Choroid plexus epithelial cell (primary cell): ENCODE data around the gene YIPF6.

Source experiments
- DNase-seq: peaks from one replicate; pipeline ENCODE4 v3.0.0-alpha.2; 2010; ENCODE audit warnings: low read depth
- H3K4me3 ChIP-seq: 2 replicates; pipeline ENCODE4 v1.5.1; 2011; ENCODE audit warnings: low read depth, mild to moderate bottlenecking, control low read depth, low read length, moderate library complexity
- TF ChIP-seq, protein P1 (sequence below): conservative IDR thresholded peaks from 2 replicates; pipeline ENCODE4 v1.5.1; 2011; ENCODE audit warnings: low read depth, mild to moderate bottlenecking, control low read depth, inconsistent platforms, low read length, moderate library complexity

The YIPF6 gene

DNA sequence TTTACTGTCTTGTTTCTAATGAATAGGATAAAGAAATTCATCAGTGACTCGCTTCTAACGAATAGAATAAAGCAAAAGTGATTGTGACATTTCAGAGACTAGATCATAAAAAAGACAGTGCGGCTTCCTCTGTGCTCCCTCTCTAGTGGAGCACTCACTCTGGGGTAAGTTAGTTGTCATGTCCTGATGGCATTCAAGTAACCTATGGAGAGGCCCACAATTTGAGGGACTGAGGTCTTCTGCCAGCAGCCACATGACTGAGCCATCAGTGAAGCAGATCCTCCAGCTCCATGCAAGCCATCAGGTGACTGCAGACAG is 72.4 kb downstream of the YIPF6 start:
- TF ChIP-seq, protein P1, sequence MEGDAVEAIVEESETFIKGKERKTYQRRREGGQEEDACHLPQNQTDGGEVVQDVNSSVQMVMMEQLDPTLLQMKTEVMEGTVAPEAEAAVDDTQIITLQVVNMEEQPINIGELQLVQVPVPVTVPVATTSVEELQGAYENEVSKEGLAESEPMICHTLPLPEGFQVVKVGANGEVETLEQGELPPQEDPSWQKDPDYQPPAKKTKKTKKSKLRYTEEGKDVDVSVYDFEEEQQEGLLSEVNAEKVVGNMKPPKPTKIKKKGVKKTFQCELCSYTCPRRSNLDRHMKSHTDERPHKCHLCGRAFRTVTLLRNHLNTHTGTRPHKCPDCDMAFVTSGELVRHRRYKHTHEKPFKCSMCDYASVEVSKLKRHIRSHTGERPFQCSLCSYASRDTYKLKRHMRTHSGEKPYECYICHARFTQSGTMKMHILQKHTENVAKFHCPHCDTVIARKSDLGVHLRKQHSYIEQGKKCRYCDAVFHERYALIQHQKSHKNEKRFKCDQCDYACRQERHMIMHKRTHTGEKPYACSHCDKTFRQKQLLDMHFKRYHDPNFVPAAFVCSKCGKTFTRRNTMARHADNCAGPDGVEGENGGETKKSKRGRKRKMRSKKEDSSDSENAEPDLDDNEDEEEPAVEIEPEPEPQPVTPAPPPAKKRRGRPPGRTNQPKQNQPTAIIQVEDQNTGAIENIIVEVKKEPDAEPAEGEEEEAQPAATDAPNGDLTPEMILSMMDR, result no peak
- H3K4me3 ChIP-seq, result no peak overlapping the region
- DNase-seq, result no peak

DNA sequence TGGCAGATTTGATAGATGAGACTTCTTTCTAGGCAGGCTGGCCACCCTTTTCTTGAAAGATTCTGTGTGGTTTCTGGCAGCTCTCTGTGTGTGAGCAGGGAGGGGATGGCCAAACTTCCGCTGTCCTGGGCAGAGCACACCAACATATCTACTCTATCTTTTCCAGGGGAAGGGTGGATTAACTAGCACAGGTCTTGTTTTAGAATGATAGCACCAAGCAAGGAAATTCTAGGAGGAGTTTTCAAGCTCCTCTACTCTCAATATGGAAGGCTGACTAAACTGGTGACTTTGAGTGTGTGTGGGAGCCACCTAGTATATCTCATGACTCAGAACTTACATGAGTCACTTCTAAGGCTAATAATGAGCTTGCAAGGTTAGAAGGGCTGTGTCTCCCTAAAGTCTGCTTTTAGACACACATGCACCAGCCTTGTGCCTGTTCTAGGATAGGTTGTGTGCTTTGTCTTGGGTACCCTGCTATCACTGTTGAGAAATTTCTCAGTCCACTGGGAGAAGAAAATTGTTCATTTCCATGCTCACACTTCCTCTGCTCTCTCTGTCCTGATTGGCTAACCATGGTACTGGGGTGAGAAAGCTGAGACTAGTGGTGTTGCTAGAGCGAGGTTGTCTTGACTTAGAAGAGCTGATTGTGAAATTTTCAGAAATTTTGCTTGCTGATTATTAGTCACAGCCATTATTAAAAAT is 72.9 kb downstream of the YIPF6 start:
- TF ChIP-seq, protein P1, result no peak
- peak; percentile 67 for DNase-seq
- no peak overlapping the region for H3K4me3 ChIP-seq

DNA sequence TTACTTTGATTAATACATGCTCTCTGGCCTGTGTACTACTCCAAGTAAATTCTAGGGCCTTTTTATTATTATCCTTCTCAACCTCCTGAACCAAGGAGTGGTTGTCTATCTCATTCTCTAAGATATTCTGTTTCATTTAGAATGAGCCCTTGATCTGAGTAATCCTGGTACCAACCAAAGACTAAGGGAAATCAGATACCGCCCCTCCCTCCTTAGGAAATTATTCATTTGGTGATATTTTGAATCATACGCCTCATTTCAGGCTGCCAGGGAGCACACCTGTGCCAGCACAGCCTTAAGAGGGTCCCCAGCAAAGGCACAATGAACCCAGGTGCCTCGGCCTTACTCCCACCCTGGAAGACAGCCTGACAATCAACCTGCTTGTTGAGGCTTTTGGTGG is 75.4 kb downstream of the YIPF6 start:
- DNase-seq, result no peak
- TF ChIP-seq, protein P1, result no peak

DNA sequence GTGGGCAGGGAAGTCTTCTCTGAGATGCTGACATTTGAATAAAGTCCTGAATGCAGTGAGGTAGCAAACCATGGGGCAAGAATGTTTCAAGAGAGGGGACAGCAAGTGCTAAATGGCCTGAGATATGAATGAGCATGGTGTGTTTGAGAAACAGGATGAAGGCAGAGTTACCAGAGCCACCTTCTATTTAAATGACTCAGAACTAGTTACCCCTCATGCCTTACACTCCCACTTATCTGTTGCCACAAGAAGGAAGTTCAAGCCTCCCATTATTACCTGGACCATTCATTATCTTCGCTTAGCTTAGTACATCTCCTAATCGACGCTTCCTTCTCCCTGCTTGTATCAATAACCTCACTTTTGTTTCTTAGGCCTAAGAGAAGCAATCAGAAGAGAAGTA is 81.0 kb downstream of the YIPF6 start:
- TF ChIP-seq, protein P1, result no peak
- H3K4me3 ChIP-seq, result no peak overlapping the region
- DNase-seq, result no peak

More for the DNA sequence above, 75.4 kb downstream of the YIPF6 start:
- no peak overlapping the region for H3K4me3 ChIP-seq

- no peak overlapping the region for H3K4me3 ChIP-seq
- TF ChIP-seq, protein P1, result no peak
- no peak for DNase-seq
Measured at GRCh38 chrX:68584221-68584620, 85.4 kb downstream of the YIPF6 start.
